Measurements from ENCODE around the gene ANKRD11.
"Not testable (repeated sequence)": the region's sequence is repeated elsewhere in the genome, so short reads cannot be mapped to it uniquely, and the experiment has no call there.

ANKRD11 gene

GRCh38 chr16:89333401-89334001 lies 156.9 kb downstream of the ANKRD11 start:
- not testable (repeated sequence) for FAIRE-seq; DNase-seq (ENCODE audit: insufficient read length, low spot score)
- TF ChIP-seq CTCF (IDR thresholded peaks at IDR 0.05; ENCODE audit: insufficient read depth, missing control alignments): peak; percentile 64

- TF ChIP-seq CTCF (IDR thresholded peaks at IDR 0.05; ENCODE audit: insufficient read depth, missing control alignments): no peak
- FAIRE-seq (no peak), DNase-seq (ENCODE audit: insufficient read length, low spot score) (no peak)
Measured at GRCh38 chr16:89332902-89333245, 157.5 kb downstream of the ANKRD11 start.

- TF ChIP-seq CTCF (IDR thresholded peaks at IDR 0.05; ENCODE audit: insufficient read depth, missing control alignments): no peak
- no peak for FAIRE-seq
- DNase-seq (ENCODE audit: insufficient read length, low spot score): no peak
Measured at GRCh38 chr16:89332243-89332901, 158.0 kb downstream of the ANKRD11 start.

GRCh38 chr16:89331371-89332109 lies 158.8 kb downstream of the ANKRD11 start:
- no peak for TF ChIP-seq CTCF (IDR thresholded peaks at IDR 0.05; ENCODE audit: insufficient read depth, missing control alignments)
- DNase-seq (ENCODE audit: insufficient read length, low spot score) (no peak), FAIRE-seq (no peak)

GRCh38 chr16:89330177-89330856 lies 160.0 kb downstream of the ANKRD11 start:
- DNase-seq (ENCODE audit: insufficient read length, low spot score) (no peak), FAIRE-seq (no peak)
- TF ChIP-seq CTCF (IDR thresholded peaks at IDR 0.05; ENCODE audit: insufficient read depth, missing control alignments): no peak

- DNase-seq (ENCODE audit: insufficient read length, low spot score); FAIRE-seq: not testable (repeated sequence)
Measured at GRCh38 chr16:89329830-89330176, 160.6 kb downstream of the ANKRD11 start.

- not testable (repeated sequence) for FAIRE-seq; DNase-seq (ENCODE audit: insufficient read length, low spot score)
Measured at GRCh38 chr16:89328412-89329400, 161.7 kb downstream of the ANKRD11 start.

Data from D721Med (cell line).